A673 (cell line): Measurements from ENCODE around the gene FAM114A1.

ENCODE experiments used
- EZH2 ChIP-seq: fragments of 200-600 bp; sonication (generic); IDR thresholded peaks from 2 replicates; pipeline ENCODE4 v1.6.1; 2017; ENCODE audit warnings: borderline replicate concordance, low read depth, mild to moderate bottlenecking, mixed read lengths, antibody characterized with exemption, low read length; ENCODE audit not compliant: poor library complexity, severe bottlenecking
- TF ChIP-seq, protein P1 (sequence below): fragments of 300-800, 200-600 bp; sonication (generic); conservative IDR thresholded peaks from 2 replicates; pipeline ENCODE4 v1.5.1; 2017; ENCODE audit warnings: low read depth, mild to moderate bottlenecking, antibody characterized with exemption, low read length, moderate library complexity, mixed read lengths

DNA sequence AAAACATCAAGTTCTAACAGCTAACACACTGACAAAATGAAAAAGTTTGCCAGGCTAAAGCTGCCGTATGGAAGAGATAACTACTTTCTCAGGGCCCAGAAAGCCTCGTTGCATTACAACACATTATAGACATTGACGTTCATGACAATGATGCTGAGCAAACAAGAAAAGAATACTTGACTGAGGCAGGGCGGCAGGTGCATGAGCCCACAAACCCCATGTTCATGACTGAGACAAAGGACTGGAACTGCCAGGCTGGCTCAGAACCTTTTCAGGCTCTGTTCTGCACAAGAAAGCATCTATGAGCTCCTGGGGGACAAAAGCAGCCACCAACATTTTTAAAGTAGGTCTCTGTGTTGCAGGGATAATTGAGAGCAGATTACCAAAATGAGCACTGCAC, 24.6 kb upstream of the FAM114A1 start:
- TF ChIP-seq, protein P1, sequence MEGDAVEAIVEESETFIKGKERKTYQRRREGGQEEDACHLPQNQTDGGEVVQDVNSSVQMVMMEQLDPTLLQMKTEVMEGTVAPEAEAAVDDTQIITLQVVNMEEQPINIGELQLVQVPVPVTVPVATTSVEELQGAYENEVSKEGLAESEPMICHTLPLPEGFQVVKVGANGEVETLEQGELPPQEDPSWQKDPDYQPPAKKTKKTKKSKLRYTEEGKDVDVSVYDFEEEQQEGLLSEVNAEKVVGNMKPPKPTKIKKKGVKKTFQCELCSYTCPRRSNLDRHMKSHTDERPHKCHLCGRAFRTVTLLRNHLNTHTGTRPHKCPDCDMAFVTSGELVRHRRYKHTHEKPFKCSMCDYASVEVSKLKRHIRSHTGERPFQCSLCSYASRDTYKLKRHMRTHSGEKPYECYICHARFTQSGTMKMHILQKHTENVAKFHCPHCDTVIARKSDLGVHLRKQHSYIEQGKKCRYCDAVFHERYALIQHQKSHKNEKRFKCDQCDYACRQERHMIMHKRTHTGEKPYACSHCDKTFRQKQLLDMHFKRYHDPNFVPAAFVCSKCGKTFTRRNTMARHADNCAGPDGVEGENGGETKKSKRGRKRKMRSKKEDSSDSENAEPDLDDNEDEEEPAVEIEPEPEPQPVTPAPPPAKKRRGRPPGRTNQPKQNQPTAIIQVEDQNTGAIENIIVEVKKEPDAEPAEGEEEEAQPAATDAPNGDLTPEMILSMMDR, result no peak
- no peak for TF ChIP-seq EZH2
